Tibial artery (tissue), 4 donors: Measurements from ENCODE around the gene IGFLR1.

ENCODE experiments used
- DNase-seq, 2 donors: peaks; one replicate each; pipeline ENCODE4 v3.0.0-alpha.2; 2019
- H3K27ac ChIP-seq, 2 donors: fragments of 200-600 bp; sonication (generic) in 1 of 2; 1 replicate in 1 of 2; 2 replicates in 1 of 2; pipeline ENCODE4 v1.5.1; 2018 to 2019; ENCODE audit warnings: mild to moderate bottlenecking in 1 of 2
- H3K27me3 ChIP-seq, 2 donors: fragments of 200-600 bp; sonication (generic) in 1 of 2; one replicate each; pipeline versions ENCODE4 v1.5.1 to v1.6.0; 2016 to 2019
- H3K36me3 ChIP-seq, 3 donors: fragments of 200-600 bp; sonication (generic) in 2 of 3; one replicate each; pipeline ENCODE4 v1.5.1; 2016 to 2019; ENCODE audit warnings: mild to moderate bottlenecking in 2 of 3
- H3K4me1 ChIP-seq, 4 donors: fragments of 200-600 bp; sonication (generic) in 2 of 4; 1 replicate in 3 of 4; 2 replicates in 1 of 4; pipeline ENCODE4 v1.5.1; 2016 to 2019
- H3K4me3 ChIP-seq, 2 donors: fragments of 200-600 bp; sonication (generic) in 1 of 2; 1 replicate in 1 of 2; 2 replicates in 1 of 2; pipeline ENCODE4 v1.5.1; 2018 to 2019; ENCODE audit warnings: mild to moderate bottlenecking in 2 of 2
- H3K9me3 ChIP-seq, 3 donors: fragments of 200-600 bp; sonication (generic) in 1 of 3; one replicate each; pipeline ENCODE4 v1.5.1; 2016 to 2019
- intact Hi-C: fragments of 100-400 bp; cut with DNase I; formaldehyde crosslinking; loops from one replicate; pipeline ENCODE4 v1.15.0; 2023; ENCODE audit warnings: low total_unique reads
- TF ChIP-seq, protein P1 (sequence below), 2 experiments: fragments of 200-600 bp in 1 of 2; fragments of 450-650 bp in 1 of 2; IDR thresholded peaks; one replicate each; pipeline ENCODE4 v1.5.1; 2017 to 2019; ENCODE audit warnings: antibody characterized with exemption in 2 of 2, mild to moderate bottlenecking in 1 of 2, moderate library complexity in 1 of 2

The IGFLR1 gene

DNA sequence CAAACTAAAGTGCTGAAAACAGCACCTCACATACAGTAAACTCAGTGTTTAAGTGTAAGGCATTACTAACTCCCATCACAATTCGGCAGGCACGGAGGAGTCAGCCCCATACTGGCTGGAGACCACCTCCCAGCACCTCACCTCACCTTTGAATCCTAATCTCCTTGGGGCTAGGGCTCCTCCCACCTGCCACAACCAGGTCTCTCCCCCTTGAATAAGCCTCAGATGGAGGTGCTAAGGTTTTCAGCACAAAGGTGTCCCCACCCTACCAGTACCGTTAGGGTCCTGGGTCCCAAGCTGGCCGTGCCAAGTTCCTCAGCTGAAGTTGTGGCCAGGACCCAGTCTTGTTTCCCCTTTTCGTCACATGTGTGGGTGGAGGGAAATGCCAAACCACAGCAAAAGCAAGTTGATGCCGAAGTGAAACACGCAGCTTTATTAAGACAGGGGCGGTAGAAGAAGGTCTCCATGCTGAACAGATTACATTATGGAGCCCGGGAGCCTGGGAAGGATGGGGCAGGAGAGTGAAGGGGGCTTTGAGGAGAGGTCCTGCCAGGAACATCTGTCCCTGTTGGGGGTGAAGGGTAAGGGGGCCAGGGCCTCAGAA lies at the start of gene IGFLR1:
TSS of gene IGFLR1 (minus strand) at position 332 of the 604 bp plus-strand sequence. CDS start 1,272 bp downstream, outside the sequence.
- H3K4me1 ChIP-seq: peaks cover 0 to 47% (median 32%) of the 10 kb centered on the region in 4 donors
- H3K36me3 ChIP-seq: peaks cover 15 to 27% (median 17%) of the 10 kb centered on the region in 3 donors
- no peaks in the 10 kb centered on the region for H3K9me3 ChIP-seq
- intact Hi-C loops: no loop called here
- peak within 1 kb of the TSS; percentile 58 to 72 for H3K4me3 ChIP-seq
- DNase-seq: no peak
- peak within 1 kb of the TSS; percentile 79 to 90 for H3K27ac ChIP-seq
- no peaks in the 10 kb centered on the region for H3K27me3 ChIP-seq
- TF ChIP-seq, protein P1, sequence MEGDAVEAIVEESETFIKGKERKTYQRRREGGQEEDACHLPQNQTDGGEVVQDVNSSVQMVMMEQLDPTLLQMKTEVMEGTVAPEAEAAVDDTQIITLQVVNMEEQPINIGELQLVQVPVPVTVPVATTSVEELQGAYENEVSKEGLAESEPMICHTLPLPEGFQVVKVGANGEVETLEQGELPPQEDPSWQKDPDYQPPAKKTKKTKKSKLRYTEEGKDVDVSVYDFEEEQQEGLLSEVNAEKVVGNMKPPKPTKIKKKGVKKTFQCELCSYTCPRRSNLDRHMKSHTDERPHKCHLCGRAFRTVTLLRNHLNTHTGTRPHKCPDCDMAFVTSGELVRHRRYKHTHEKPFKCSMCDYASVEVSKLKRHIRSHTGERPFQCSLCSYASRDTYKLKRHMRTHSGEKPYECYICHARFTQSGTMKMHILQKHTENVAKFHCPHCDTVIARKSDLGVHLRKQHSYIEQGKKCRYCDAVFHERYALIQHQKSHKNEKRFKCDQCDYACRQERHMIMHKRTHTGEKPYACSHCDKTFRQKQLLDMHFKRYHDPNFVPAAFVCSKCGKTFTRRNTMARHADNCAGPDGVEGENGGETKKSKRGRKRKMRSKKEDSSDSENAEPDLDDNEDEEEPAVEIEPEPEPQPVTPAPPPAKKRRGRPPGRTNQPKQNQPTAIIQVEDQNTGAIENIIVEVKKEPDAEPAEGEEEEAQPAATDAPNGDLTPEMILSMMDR (IDR thresholded peaks at IDR 0.05): no peak

DNA sequence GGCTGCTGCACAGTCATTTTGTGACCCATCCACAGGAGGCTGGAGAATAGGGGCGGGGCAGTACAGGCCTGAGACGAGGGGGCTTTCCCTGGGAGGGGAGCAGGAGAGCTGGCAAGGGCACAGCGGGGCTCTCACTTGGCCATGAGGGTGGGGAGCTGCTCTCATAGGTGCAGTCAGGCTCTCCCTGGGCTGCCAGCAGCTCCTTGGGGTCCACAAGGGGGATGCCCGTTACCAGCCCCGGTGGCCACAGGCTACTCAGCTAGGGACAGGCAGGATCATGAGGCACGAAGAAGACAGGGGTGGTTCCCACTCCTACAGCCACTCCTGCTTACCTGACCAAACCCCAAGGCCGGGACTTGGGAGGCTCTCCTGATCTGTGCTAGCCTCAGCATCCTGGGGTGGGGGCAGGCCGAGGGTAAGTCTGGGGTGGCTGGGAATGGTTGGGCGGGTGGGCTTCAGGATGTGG lies 49.6 kb upstream of the IGFLR1 start:
- intact Hi-C loops: no loop called here
- no peaks in the 10 kb centered on the region for H3K4me1 ChIP-seq
- no peak for DNase-seq
- H3K9me3 ChIP-seq: no peaks in the 10 kb centered on the region
- H3K36me3 ChIP-seq: peaks cover 0 to 14% (median 5%) of the 10 kb centered on the region in 3 donors
- TF ChIP-seq, protein P1 (IDR thresholded peaks at IDR 0.05): no peak
- H3K27me3 ChIP-seq: peaks cover 0 to 10% of the 10 kb centered on the region in 2 donors
- no peak overlapping the region for H3K27ac ChIP-seq
- no peak overlapping the region for H3K4me3 ChIP-seq

DNA sequence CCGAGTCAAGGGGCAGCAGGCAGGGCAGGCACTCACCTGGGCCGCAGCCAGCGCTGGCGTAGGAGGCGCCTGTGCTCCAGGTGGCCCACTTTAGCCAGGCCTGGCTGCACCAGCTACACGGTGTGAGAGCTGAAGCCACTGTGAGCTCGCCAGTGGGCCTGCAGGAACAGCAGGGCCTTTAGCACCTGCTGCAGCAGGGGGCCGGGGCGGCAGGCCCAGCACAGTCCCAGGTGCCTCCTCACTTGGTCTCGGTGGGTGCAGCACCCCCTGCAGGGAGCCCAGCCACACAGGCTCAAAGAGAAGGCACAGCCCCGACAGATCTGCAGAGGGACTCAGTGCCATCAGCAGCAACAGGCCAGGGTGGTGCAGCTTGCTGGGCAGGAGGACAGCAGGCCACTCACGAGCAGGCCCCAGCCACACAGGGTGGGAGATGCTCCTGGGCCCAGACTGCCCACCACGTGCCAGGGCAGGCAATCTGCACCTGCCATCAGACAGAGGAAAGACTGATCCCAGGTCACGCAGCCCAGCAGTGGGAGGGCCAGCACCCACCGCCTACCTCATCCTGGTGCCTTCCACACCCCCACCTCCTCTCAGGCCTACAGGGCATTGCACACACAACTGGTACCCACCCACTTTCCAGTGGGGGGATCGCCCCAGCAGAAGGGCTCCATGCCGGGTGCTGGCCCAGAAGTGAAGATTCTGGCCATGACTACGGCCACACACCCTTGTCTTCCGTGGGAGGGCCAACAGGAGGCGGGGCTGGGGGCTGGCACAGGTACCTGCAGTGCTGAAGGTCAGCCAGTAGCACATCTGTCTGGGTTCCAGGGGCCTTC lies 48.9 kb upstream of the IGFLR1 start:
- intact Hi-C loops: no loop called here
- H3K36me3 ChIP-seq: peaks cover 0 to 21% (median 5%) of the 10 kb centered on the region in 3 donors
- no peak overlapping the region for H3K27ac ChIP-seq
- TF ChIP-seq, protein P1 (IDR thresholded peaks at IDR 0.05): no peak
- no peak overlapping the region for H3K4me3 ChIP-seq
- DNase-seq: no peak
- no peaks in the 10 kb centered on the region for H3K4me1 ChIP-seq
- peaks cover 0 to 3% of the 10 kb centered on the region in 2 donors for H3K27me3 ChIP-seq
- no peaks in the 10 kb centered on the region for H3K9me3 ChIP-seq

GRCh38 chr19:35789978-35790944 lies 48.0 kb upstream of the IGFLR1 start:
- TF ChIP-seq, protein P1 (IDR thresholded peaks at IDR 0.05): no peak
- DNase-seq: no peak
- Histone ChIP-seq H3K9me3 (no peaks in the 10 kb centered on the region), H3K4me3 (no peak overlapping the region), H3K4me1 (no peaks in the 10 kb centered on the region), H3K27me3 (peaks cover 0 to 3% of the 10 kb centered on the region in 2 donors), H3K36me3 (peaks cover 5 to 30% (median 8%) of the 10 kb centered on the region in 3 donors), H3K27ac (no peak overlapping the region)
- intact Hi-C loops: no loop called here
